Tibial artery (tissue), 4 donors: Measurements from ENCODE around the gene PAK4.

Experiments
- DNase-seq, 2 donors: peaks; one replicate each; pipeline ENCODE4 v3.0.0-alpha.2; 2019
- H3K27ac ChIP-seq, 2 donors: fragments of 200-600 bp; sonication (generic) in 1 of 2; 1 replicate in 1 of 2; 2 replicates in 1 of 2; pipeline ENCODE4 v1.5.1; 2018 to 2019; ENCODE audit warnings: mild to moderate bottlenecking in 1 of 2
- H3K27me3 ChIP-seq, 2 donors: fragments of 200-600 bp; sonication (generic) in 1 of 2; one replicate each; pipeline versions ENCODE4 v1.5.1 to v1.6.0; 2016 to 2019
- H3K36me3 ChIP-seq, 3 donors: fragments of 200-600 bp; sonication (generic) in 2 of 3; one replicate each; pipeline ENCODE4 v1.5.1; 2016 to 2019; ENCODE audit warnings: mild to moderate bottlenecking in 2 of 3
- H3K4me1 ChIP-seq, 4 donors: fragments of 200-600 bp; sonication (generic) in 2 of 4; 1 replicate in 3 of 4; 2 replicates in 1 of 4; pipeline ENCODE4 v1.5.1; 2016 to 2019
- H3K4me3 ChIP-seq, 2 donors: fragments of 200-600 bp; sonication (generic) in 1 of 2; 1 replicate in 1 of 2; 2 replicates in 1 of 2; pipeline ENCODE4 v1.5.1; 2018 to 2019; ENCODE audit warnings: mild to moderate bottlenecking in 2 of 2
- H3K9me3 ChIP-seq, 3 donors: fragments of 200-600 bp; sonication (generic) in 1 of 3; one replicate each; pipeline ENCODE4 v1.5.1; 2016 to 2019
- CTCF ChIP-seq, 2 experiments: fragments of 200-600 bp in 1 of 2; fragments of 450-650 bp in 1 of 2; IDR thresholded peaks; one replicate each; pipeline ENCODE4 v1.5.1; 2017 to 2019; ENCODE audit warnings: antibody characterized with exemption in 2 of 2, mild to moderate bottlenecking in 1 of 2, moderate library complexity in 1 of 2
- intact Hi-C: fragments of 100-400 bp; cut with DNase I; formaldehyde crosslinking; loops from one replicate; pipeline ENCODE4 v1.15.0; 2023; ENCODE audit warnings: low total_unique reads

PAK4 gene

DNA sequence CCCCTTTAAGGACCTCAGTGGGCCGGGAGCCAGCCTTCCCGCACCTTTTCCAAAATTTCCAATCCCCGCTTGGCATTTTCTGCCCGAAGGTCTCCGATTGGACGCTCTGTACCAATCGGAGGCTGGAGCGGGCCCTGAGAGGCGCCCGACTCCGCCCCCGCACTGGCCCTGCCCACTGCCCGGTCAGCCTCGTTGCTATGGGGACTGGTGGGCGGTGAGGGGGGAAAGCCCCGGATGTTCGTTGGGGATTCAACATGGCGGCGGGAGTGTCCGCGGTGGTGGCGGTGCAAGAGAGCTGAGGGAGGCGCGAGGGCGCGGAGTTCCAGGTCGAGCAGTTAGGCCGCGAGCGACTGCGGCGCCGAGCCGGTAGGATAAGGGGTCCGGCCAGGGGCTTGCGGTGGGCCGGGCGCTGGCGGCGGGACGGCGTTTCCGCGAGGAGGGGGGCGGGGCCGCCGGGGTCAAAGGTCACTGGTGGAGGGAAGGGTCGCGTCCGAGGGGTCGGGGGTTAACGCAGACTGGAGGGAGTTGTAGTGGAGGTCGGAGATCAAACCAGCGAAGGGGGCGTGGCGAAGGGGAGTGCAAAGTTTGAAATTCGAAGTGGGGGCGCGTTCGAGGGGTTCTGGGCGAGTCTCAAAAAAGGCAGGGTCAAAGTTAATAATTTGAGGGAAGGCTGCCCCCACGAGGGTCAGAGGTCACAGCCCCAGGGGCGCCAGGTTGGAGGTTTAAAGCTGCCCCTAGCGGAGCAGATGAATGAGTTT is at the start of gene PAK4:
Gene PAK4, plus strand, starts transcription at position 233 of the 758 bp plus-strand sequence. CDS start 43,768 bp downstream, outside the sequence.
- Histone ChIP-seq H3K9me3 (no peaks in the 10 kb centered on the region), H3K4me3 (peak within 1 kb of the TSS; percentile 75 to 93), H3K27ac (peak within 1 kb of the TSS; percentile 80 to 84), H3K4me1 (peaks cover 0 to 64% (median 42%) of the 10 kb centered on the region in 4 donors), H3K27me3 (peaks cover 0 to 6% of the 10 kb centered on the region in 2 donors), H3K36me3 (no peaks in the 10 kb centered on the region)
- intact Hi-C loops = loop anchor here (5.0 to 10.0 kb wide), 2 partner anchors 161 to 217 kb away; partner anchors contain the start of gene SAMD4B
- peak in 1 of 2 experiments; percentile 19 for TF ChIP-seq CTCF (IDR thresholded peaks at IDR 0.05)
- DNase-seq = peak; percentile 98 to 99

GRCh38 chr19:39077323-39077722 is 48.3 kb upstream of the PAK4 start:
- Histone ChIP-seq H3K4me1 (no peaks in the 10 kb centered on the region), H3K27me3 (peaks cover 0 to 36% of the 10 kb centered on the region in 2 donors), H3K4me3 (no peak overlapping the region), H3K27ac (no peak overlapping the region), H3K9me3 (no peaks in the 10 kb centered on the region), H3K36me3 (no peaks in the 10 kb centered on the region)
- TF ChIP-seq CTCF (IDR thresholded peaks at IDR 0.05) = no peak
- no peak for DNase-seq
- intact Hi-C loops = no loop called here

GRCh38 chr19:39078436-39079200 is 47.0 kb upstream of the PAK4 start:
- Histone ChIP-seq H3K27ac (no peak overlapping the region), H3K9me3 (no peaks in the 10 kb centered on the region), H3K4me3 (no peak overlapping the region), H3K4me1 (peaks cover 0 to 5% (median 2%) of the 10 kb centered on the region in 4 donors), H3K27me3 (peaks cover 0 to 48% of the 10 kb centered on the region in 2 donors), H3K36me3 (no peaks in the 10 kb centered on the region)
- no peak for TF ChIP-seq CTCF (IDR thresholded peaks at IDR 0.05)
- DNase-seq = no peak
- intact Hi-C loops = no loop called here

DNA sequence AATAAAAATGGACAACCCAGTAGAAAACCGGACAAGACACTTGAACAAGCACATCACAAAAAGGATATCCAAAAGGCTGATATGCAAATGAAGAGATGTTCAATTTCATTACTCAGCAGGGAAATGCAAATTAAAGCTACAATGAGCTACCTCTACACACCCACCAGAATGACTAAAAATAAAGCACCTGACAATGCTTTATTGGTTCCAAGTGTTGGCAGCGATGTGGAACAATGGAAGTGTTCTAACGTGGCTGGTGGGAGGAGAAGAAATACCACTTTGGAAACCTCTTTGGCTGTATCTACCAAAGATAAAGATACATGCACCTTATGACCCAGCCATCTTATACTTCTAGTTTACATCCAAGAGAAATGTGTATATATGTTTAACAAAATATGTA is 45.2 kb upstream of the PAK4 start:
- no peak overlapping the region for H3K27ac ChIP-seq
- no peaks in the 10 kb centered on the region for H3K9me3 ChIP-seq
- no peak for TF ChIP-seq CTCF (IDR thresholded peaks at IDR 0.05)
- H3K4me1 ChIP-seq = peaks cover 0 to 15% (median 9%) of the 10 kb centered on the region in 4 donors
- peaks cover 0 to 66% of the 10 kb centered on the region in 2 donors for H3K27me3 ChIP-seq
- intact Hi-C loops = no loop called here
- no peaks in the 10 kb centered on the region for H3K36me3 ChIP-seq
- no peak for DNase-seq
- H3K4me3 ChIP-seq = no peak overlapping the region

DNA sequence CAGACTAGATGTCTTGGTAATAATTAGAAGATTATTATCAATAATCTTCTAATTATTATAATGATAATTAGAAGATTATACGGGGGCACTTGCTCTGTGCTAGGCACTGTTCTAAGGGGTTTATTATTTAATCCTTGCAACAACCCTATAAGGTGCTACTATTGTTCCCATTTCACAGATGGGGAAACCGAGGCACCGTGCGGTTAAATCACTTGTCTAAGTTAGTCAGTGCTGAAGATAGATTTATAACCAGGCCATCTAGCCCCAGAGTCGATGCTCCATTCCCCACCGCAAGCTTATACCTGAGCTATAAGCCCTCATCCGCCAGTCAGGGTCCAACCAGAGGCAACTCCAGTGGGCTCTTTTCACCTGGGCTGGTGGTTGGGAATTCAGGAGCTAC is 43.4 kb upstream of the PAK4 start:
- Histone ChIP-seq H3K4me3 (no peak overlapping the region), H3K27ac (no peak overlapping the region), H3K9me3 (no peaks in the 10 kb centered on the region), H3K36me3 (no peaks in the 10 kb centered on the region), H3K27me3 (peaks cover 0 to 62% of the 10 kb centered on the region in 2 donors), H3K4me1 (peaks cover 0 to 15% (median 9%) of the 10 kb centered on the region in 4 donors)
- no peak for DNase-seq
- no peak for TF ChIP-seq CTCF (IDR thresholded peaks at IDR 0.05)
- intact Hi-C loops = no loop called here
